Esophagus muscularis mucosa (tissue), 4 donors: ENCODE data around the gene ANKRD22. TPM values are rescaled to one million over a fixed set of nuclear protein-coding genes. Genes with fewer than 3 reads are reported as not detected.

Experiments used
- DNase-seq: peaks from one replicate; pipeline ENCODE4 v3.0.0-alpha.2; 2017; ENCODE audit errors: extremely low spot score
- H3K27ac ChIP-seq, 4 donors: fragments of 200-600 bp; sonication (generic); replicated peaks in 1 of 4; 1 replicate in 3 of 4; 2 replicates in 1 of 4; pipeline ENCODE4 v1.5.1; 2016 to 2019; ENCODE audit warnings: mild to moderate bottlenecking in 1 of 4
- H3K27me3 ChIP-seq, 4 donors: fragments of 200-600 bp; sonication (generic); one replicate each; pipeline versions ENCODE4 v1.5.1 to v1.6.0; 2016 to 2019
- H3K36me3 ChIP-seq, 4 donors: fragments of 200-600 bp; sonication (generic); one replicate each; pipeline ENCODE4 v1.5.1; 2016 to 2019
- H3K4me1 ChIP-seq, 4 donors: fragments of 200-600 bp; sonication (generic); one replicate each; pipeline ENCODE4 v1.5.1; 2016 to 2019
- H3K4me3 ChIP-seq, 4 donors: fragments of 200-600 bp; sonication (generic); 1 replicate in 2 of 4; 2 replicates in 2 of 4; pipeline ENCODE4 v1.5.1; 2016 to 2019; ENCODE audit warnings: mild to moderate bottlenecking in 4 of 4, moderate library complexity in 1 of 4
- H3K9me3 ChIP-seq, 4 donors: fragments of 200-600 bp; sonication (generic); 1 replicate in 3 of 4; 2 replicates in 1 of 4; pipeline ENCODE4 v1.5.1; 2016 to 2019
- CTCF ChIP-seq, 3 experiments: fragments of 200-600 bp in 2 of 3; fragments of 450-650 bp in 1 of 3; sonication (generic) in 2 of 3; IDR thresholded peaks; one replicate each; pipeline ENCODE4 v1.5.1; 2017 to 2019; ENCODE audit warnings: antibody characterized with exemption in 3 of 3, mild to moderate bottlenecking in 2 of 3, moderate library complexity in 1 of 3
- EP300 ChIP-seq: sonication (generic); formaldehyde crosslinking; IDR thresholded peaks from one replicate; pipeline ENCODE4 v1.6.1; 2017; ENCODE audit warnings: antibody characterized with exemption
- POLR2A ChIP-seq: fragments of 450-650 bp; IDR thresholded peaks from one replicate; pipeline ENCODE4 v1.6.1; 2017; ENCODE audit warnings: antibody characterized with exemption, moderate library complexity, mild to moderate bottlenecking, low read depth
- POLR2AphosphoS5 ChIP-seq, 2 donors: sonication (generic); formaldehyde crosslinking; IDR thresholded peaks; one replicate each; pipeline ENCODE4 v1.6.1; 2017; ENCODE audit warnings: antibody characterized with exemption in 2 of 2
- WGBS: methylation state at CpG from one replicate; pipeline ENCODE4 v1.1.5; 2018; 5-methylcytosine and 5-hydroxymethylcytosine counted together
- intact Hi-C: fragments of 100-400 bp; cut with DNase I; formaldehyde crosslinking; loops from one replicate; pipeline ENCODE4 v1.15.1; 2023
- total RNA-seq, 4 donors: library from RNA; depleted of rRNA; stranded (reverse); fragments of >200 nt; gene quantifications; one replicate each; pipeline versions ENCODE4 v1.1.0 to v1.2.1, GENCODE V29; 2016

The ANKRD22 gene
- total RNA-seq, 4 donors from 2014 or later: not detected

DNA sequence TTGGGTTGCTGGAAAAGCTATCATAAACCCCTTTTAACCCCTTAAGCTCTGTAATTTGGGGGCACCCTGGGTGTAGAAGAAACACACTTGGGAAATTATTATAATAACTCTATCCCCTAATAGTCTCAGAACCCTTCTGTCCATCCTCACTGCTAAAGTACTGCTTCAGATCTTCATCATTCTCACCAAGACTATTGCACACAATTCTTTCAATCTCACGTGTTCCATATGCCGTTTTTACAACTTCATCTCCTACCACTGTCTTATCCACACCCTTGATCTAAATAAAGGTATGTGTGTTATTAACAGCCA is 15.8 kb downstream of the ANKRD22 start:
- DNase-seq: no peak
- no peak overlapping the region for H3K27ac ChIP-seq
- no peaks in the 10 kb centered on the region for H3K9me3 ChIP-seq
- no peaks in the 10 kb centered on the region for H3K36me3 ChIP-seq
- TF ChIP-seq POLR2A: no peak
- TF ChIP-seq CTCF (IDR thresholded peaks at IDR 0.05): no peak
- no peak for TF ChIP-seq POLR2AphosphoS5 (IDR thresholded peaks at IDR 0.05)
- TF ChIP-seq EP300: no peak
- WGBS: 20% methylated on average over 2 of the region's 2 CpGs
- H3K4me3 ChIP-seq: no peak overlapping the region
- no peaks in the 10 kb centered on the region for H3K27me3 ChIP-seq
- peaks cover 0 to 9% (median 3%) of the 10 kb centered on the region in 4 donors for H3K4me1 ChIP-seq
- intact Hi-C loops: loop anchor here (2.0 to 5.0 kb wide), 4 partner anchors 41 to 386 kb away; no protein-coding TSS in a partner anchor

GRCh38 chr10:88835096-88835909 is 16.3 kb downstream of the ANKRD22 start:
- Histone ChIP-seq H3K27ac (no peak overlapping the region), H3K27me3 (no peaks in the 10 kb centered on the region), H3K9me3 (no peaks in the 10 kb centered on the region), H3K36me3 (no peaks in the 10 kb centered on the region), H3K4me1 (peaks cover 0 to 9% (median 3%) of the 10 kb centered on the region in 4 donors), H3K4me3 (no peak overlapping the region)
- no peak for DNase-seq
- intact Hi-C loops: loop anchor here (2.0 to 5.0 kb wide), 3 partner anchors 42 to 387 kb away; no protein-coding TSS in a partner anchor
- TF ChIP-seq POLR2AphosphoS5 (IDR thresholded peaks at IDR 0.05): peak; percentile 30 to 65
- TF ChIP-seq CTCF (IDR thresholded peaks at IDR 0.05): peak; percentile 84 to 89 (median 85)
- no peak for TF ChIP-seq EP300
- TF ChIP-seq POLR2A: no peak
- WGBS: 17% methylated on average over 10 of the region's 10 CpGs

DNA sequence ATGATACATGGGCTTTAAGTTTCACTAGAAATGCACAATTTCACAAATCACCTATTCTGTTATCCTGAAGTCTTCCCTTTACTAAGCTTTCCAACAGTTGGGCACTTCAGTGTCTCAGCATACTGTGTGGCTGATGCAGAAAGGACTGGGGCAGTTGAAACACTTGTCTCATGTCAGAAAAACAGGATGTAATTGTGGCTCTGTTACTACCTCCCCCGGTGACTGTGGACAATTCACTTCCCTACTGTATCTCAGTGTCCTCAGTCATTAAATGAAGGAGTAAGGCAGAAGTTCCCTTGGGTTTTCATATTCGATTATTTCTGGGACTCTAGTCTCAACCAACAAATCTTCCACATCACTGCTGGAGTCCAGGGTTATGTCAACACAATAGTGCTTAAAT is 17.9 kb downstream of the ANKRD22 start:
- Histone ChIP-seq H3K27ac (no peak overlapping the region), H3K4me3 (no peak overlapping the region), H3K36me3 (no peaks in the 10 kb centered on the region), H3K27me3 (no peaks in the 10 kb centered on the region), H3K9me3 (no peaks in the 10 kb centered on the region), H3K4me1 (peaks cover 0 to 9% (median 3%) of the 10 kb centered on the region in 4 donors)
- 73% methylated on average over 2 of the region's 2 CpGs for WGBS
- TF ChIP-seq EP300: no peak
- TF ChIP-seq POLR2AphosphoS5 (IDR thresholded peaks at IDR 0.05): no peak
- TF ChIP-seq POLR2A: no peak
- TF ChIP-seq CTCF (IDR thresholded peaks at IDR 0.05): no peak
- DNase-seq: no peak
- intact Hi-C loops: loop anchor here (2.0 kb wide), 1 partner anchor 159 kb away; no protein-coding TSS in a partner anchor

DNA sequence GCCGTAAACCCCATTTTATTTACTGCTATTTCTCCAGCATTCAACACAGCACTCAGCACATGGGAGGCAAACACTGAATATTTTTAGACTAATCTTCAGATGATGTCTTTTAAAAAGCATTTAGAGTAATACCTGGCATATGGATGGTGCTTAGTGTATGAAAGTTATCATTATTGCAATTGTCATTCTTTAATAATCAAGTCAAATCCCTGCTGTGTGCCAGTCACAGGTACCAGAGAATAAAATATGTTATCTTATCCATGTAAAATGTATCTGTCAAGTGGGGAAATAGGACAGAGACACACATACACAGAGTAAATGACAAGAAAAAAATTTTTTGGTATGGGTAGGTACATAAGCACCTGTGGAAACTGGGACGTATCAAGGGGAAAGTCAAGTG is 18.5 kb downstream of the ANKRD22 start:
- DNase-seq: no peak
- WGBS: 96% methylated on average over 2 of the region's 2 CpGs
- TF ChIP-seq POLR2AphosphoS5 (IDR thresholded peaks at IDR 0.05): no peak
- no peak for TF ChIP-seq CTCF (IDR thresholded peaks at IDR 0.05)
- TF ChIP-seq EP300: no peak
- no peak for TF ChIP-seq POLR2A
- intact Hi-C loops: no loop called here
- no peaks in the 10 kb centered on the region for H3K36me3 ChIP-seq
- no peak overlapping the region for H3K4me3 ChIP-seq
- H3K27ac ChIP-seq: no peak overlapping the region
- H3K27me3 ChIP-seq: no peaks in the 10 kb centered on the region
- peaks cover 0 to 9% (median 3%) of the 10 kb centered on the region in 4 donors for H3K4me1 ChIP-seq
- no peaks in the 10 kb centered on the region for H3K9me3 ChIP-seq
